Esophagus muscularis mucosa (tissue), 3 donors: ENCODE measurements around the gene SLC6A18.

ENCODE experiments used
- POLR2A ChIP-seq: fragments of 450-650 bp; IDR thresholded peaks from one replicate; pipeline ENCODE4 v1.6.1; 2017; ENCODE audit warnings: antibody characterized with exemption, moderate library complexity, mild to moderate bottlenecking, low read depth
- TF ChIP-seq, protein P1 (sequence below), 3 experiments: fragments of 200-600 bp in 2 of 3; fragments of 450-650 bp in 1 of 3; sonication (generic) in 2 of 3; IDR thresholded peaks; one replicate each; pipeline ENCODE4 v1.5.1; 2017 to 2019; ENCODE audit warnings: antibody characterized with exemption in 3 of 3, mild to moderate bottlenecking in 2 of 3, moderate library complexity in 1 of 3

DNA sequence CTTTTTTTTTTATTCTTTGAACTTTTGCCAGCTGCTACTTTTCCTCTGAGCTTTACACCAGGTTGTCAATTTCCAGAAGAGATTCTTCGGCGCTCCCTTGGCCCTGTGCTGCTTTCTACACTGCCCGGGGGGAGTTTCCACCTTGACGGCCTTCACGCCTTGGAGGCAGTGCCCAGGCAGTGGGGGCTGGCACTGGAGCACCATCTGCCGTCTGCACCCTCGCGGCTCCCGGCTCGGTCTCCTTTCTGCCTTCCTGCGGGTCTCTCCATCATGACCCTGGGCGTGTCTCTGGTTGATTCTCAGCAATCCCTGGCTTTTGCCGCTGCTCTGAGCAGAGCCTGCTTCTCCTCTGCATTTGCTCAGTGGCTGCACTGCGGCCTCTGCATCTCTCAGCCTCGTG, 2.9 kb downstream of the SLC6A18 start:
- TF ChIP-seq, protein P1, sequence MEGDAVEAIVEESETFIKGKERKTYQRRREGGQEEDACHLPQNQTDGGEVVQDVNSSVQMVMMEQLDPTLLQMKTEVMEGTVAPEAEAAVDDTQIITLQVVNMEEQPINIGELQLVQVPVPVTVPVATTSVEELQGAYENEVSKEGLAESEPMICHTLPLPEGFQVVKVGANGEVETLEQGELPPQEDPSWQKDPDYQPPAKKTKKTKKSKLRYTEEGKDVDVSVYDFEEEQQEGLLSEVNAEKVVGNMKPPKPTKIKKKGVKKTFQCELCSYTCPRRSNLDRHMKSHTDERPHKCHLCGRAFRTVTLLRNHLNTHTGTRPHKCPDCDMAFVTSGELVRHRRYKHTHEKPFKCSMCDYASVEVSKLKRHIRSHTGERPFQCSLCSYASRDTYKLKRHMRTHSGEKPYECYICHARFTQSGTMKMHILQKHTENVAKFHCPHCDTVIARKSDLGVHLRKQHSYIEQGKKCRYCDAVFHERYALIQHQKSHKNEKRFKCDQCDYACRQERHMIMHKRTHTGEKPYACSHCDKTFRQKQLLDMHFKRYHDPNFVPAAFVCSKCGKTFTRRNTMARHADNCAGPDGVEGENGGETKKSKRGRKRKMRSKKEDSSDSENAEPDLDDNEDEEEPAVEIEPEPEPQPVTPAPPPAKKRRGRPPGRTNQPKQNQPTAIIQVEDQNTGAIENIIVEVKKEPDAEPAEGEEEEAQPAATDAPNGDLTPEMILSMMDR (IDR thresholded peaks at IDR 0.05): no peak
- TF ChIP-seq POLR2A: no peak
